HCT116 (cell line): ENCODE results near the gene MOB3B. TPM values are rescaled to one million over a fixed set of nuclear protein-coding genes. Genes with fewer than 3 reads are reported as not detected.

Experiments used
- ATAC-seq: fragments of 200-7000 bp; cut with Tn5 transposase; 2 replicates; pipeline ENCODE4 v1.9.1; 2020; ENCODE audit warnings: mild to moderate bottlenecking, moderate library complexity
- BruUV-seq: library from RNA; stranded (reverse); fragments of 400-500 nt; replicated peaks from 2 replicates; lab custom pipeline; 2021; lab: Mats Ljungman, UMichigan
- CTCF ChIA-PET: fragments of 300-600 bp; sonication (Branson Sonifier 250); formaldehyde crosslinking; loops from one replicate; lab custom pipeline; 2021; ENCODE audit warnings: antibody characterized with exemption; lab: Charles Lee
- POLR2A ChIA-PET: fragments of 300-600, 350-600 bp; sonication (Branson Sonifier 250); formaldehyde crosslinking; loops from one replicate; lab custom pipeline; 2021; ENCODE audit warnings: antibody characterized with exemption; lab: Charles Lee
- RAD21 ChIA-PET, 2 experiments: fragments of 300-600 bp; sonication (Branson Sonifier 250); formaldehyde crosslinking; loops; one replicate each; lab custom pipeline; 2023; ENCODE audit warnings: low total read pairs in 2 of 2; ENCODE audit not compliant: uncharacterized antibody in 2 of 2, unreplicated experiment in 2 of 2, low non-redundant PET in 1 of 2; lab: Charles Lee
- DNase-seq: peaks from one replicate; pipeline ENCODE4 v3.0.0-alpha.2; 2010; ENCODE audit warnings: low read depth, low spot score
- H2AFZ ChIP-seq: fragments of 200-600 bp; shearing (Covaris generic), sonication (generic); 2 replicates; pipeline ENCODE4 v1.6.1; 2017; ENCODE audit warnings: low read depth, mixed run types, mixed read lengths, antibody characterized with exemption, low read length; ENCODE audit not compliant: poor library complexity, severe bottlenecking
- H3K27ac ChIP-seq: 2 replicates; pipeline ENCODE4 v1.5.1; 2012; ENCODE audit warnings: low read depth, low read length
- H3K27me3 ChIP-seq: fragments of 200-600 bp; sonication (generic); 2 replicates; pipeline ENCODE4 v1.6.1; 2016; ENCODE audit warnings: mixed run types, low read length, mixed read lengths; ENCODE audit not compliant: insufficient read depth
- H3K36me3 ChIP-seq, 2 experiments: fragments of 200-500 bp in 1 of 2; fragments of 200-600 bp in 1 of 2; sonication (Bioruptor generic) in 1 of 2; sonication (generic) in 1 of 2; 2 replicates each; pipeline versions ENCODE4 v1.5.1 to v1.6.1; 2014 to 2016; ENCODE audit warnings: low read length in 2 of 2, inconsistent platforms in 1 of 2, mixed read lengths in 1 of 2, mixed run types in 1 of 2; ENCODE audit not compliant: insufficient read depth in 2 of 2, control insufficient read depth in 1 of 2
- H3K4me1 ChIP-seq, 2 experiments: fragments of 200-600 bp in 1 of 2; sonication (generic) in 1 of 2; 2 replicates each; pipeline versions ENCODE4 v1.5.1 to v1.6.1; 2012 to 2017; ENCODE audit warnings: low read length in 2 of 2, inconsistent platforms in 1 of 2, mild to moderate bottlenecking in 1 of 2, mixed read lengths in 1 of 2, mixed run types in 1 of 2, moderate library complexity in 1 of 2; ENCODE audit not compliant: insufficient read depth in 2 of 2, control insufficient read depth in 1 of 2
- H3K4me2 ChIP-seq: fragments of 200-600 bp; sonication (generic); 2 replicates; pipeline ENCODE4 v1.6.1; 2017; ENCODE audit warnings: mixed run types, low read length, mixed read lengths
- H3K4me3 ChIP-seq, 2 experiments: fragments of 200-600 bp in 1 of 2; sonication (generic) in 1 of 2; replicated peaks in 1 of 2; 2 replicates each; pipeline ENCODE4 v1.5.1; 2011 to 2016; ENCODE audit warnings: low read length in 2 of 2, control low read depth in 1 of 2, low read depth in 1 of 2, mild to moderate bottlenecking in 1 of 2, mixed read lengths in 1 of 2, mixed run types in 1 of 2
- H3K79me2 ChIP-seq: fragments of 200-600 bp; sonication (generic); 2 replicates; pipeline ENCODE4 v1.6.1; 2017; ENCODE audit warnings: mild to moderate bottlenecking, mixed run types, low read length, moderate library complexity, mixed read lengths; ENCODE audit not compliant: insufficient read depth
- H3K9ac ChIP-seq: fragments of 200-600 bp; sonication (generic); 2 replicates; pipeline ENCODE4 v1.6.1; 2016; ENCODE audit warnings: low read length, mixed read lengths
- H3K9me2 ChIP-seq: fragments of 200-600 bp; sonication (generic), shearing (Covaris generic); 2 replicates; pipeline ENCODE4 v1.6.1; 2017; ENCODE audit warnings: mixed run types, mild to moderate bottlenecking, moderate library complexity; ENCODE audit not compliant: insufficient read depth
- H3K9me3 ChIP-seq, 2 experiments: fragments of 200-500 bp in 1 of 2; fragments of 200-600 bp in 1 of 2; sonication (Bioruptor generic) in 1 of 2; sonication (generic) in 1 of 2; 2 replicates each; pipeline ENCODE4 v1.6.1; 2014 to 2017; ENCODE audit warnings: low read length in 2 of 2, mixed read lengths in 2 of 2, inconsistent platforms in 1 of 2, low read depth in 1 of 2, mild to moderate bottlenecking in 1 of 2, mixed run types in 1 of 2, moderate library complexity in 1 of 2; ENCODE audit not compliant: control insufficient read depth in 1 of 2, insufficient read depth in 1 of 2
- H4K20me1 ChIP-seq: fragments of 200-600 bp; sonication (generic), shearing (Covaris generic); 2 replicates; pipeline ENCODE4 v1.6.1; 2017; ENCODE audit warnings: mixed run types, mild to moderate bottlenecking, moderate library complexity; ENCODE audit not compliant: insufficient read depth
- ELF1 ChIP-seq: IDR thresholded peaks from 2 replicates; pipeline ENCODE4 v1.6.1; 2012; ENCODE audit warnings: low read depth, borderline replicate concordance
- EZH2 ChIP-seq: fragments of 200-600 bp; sonication (generic); IDR thresholded peaks from 2 replicates; pipeline ENCODE4 v1.6.1; 2017; ENCODE audit warnings: antibody characterized with exemption, mixed run types
- EZH2phosphoT487 ChIP-seq: fragments of 200-600 bp; IDR thresholded peaks from 2 replicates; pipeline ENCODE4 v1.6.1; 2018; ENCODE audit warnings: antibody characterized with exemption, borderline replicate concordance
- FOSL1 ChIP-seq: IDR thresholded peaks from 2 replicates; pipeline ENCODE4 v1.6.1; 2012; ENCODE audit warnings: low read depth
- JUND ChIP-seq: IDR thresholded peaks from 2 replicates; pipeline ENCODE4 v1.6.1; 2012
- MAX ChIP-seq: IDR thresholded peaks from 2 replicates; pipeline ENCODE4 v1.6.1; 2012
- POLR2A ChIP-seq: IDR thresholded peaks from 2 replicates; pipeline ENCODE4 v1.7.0; 2011; ENCODE audit warnings: borderline replicate concordance; ENCODE audit not compliant: insufficient read depth, insufficient read length; ENCODE audit errors: extremely low read depth
- POLR2AphosphoS5 ChIP-seq: IDR thresholded peaks from 2 replicates; pipeline ENCODE4 v1.6.1; 2011; ENCODE audit warnings: mild to moderate bottlenecking, low read depth, low read length, moderate library complexity
- REST ChIP-seq: IDR thresholded peaks from 2 replicates; pipeline ENCODE4 v1.6.1; 2012; ENCODE audit warnings: low read depth
- SIN3A ChIP-seq: IDR thresholded peaks from 2 replicates; pipeline ENCODE4 v1.6.1; 2012; ENCODE audit warnings: low read depth
- YY1 ChIP-seq: IDR thresholded peaks from 2 replicates; pipeline ENCODE4 v1.6.1; 2011; ENCODE audit warnings: low read length, low read depth, moderate library complexity, mild to moderate bottlenecking; ENCODE audit not compliant: insufficient replicate concordance; ENCODE audit errors: extremely low read depth
- ZBTB33 ChIP-seq: IDR thresholded peaks from 2 replicates; pipeline ENCODE4 v1.6.1; 2011; ENCODE audit warnings: mild to moderate bottlenecking, low read length, moderate library complexity; ENCODE audit not compliant: insufficient replicate concordance; ENCODE audit errors: extremely low read depth
- ZFX ChIP-seq: fragments of 450-650 bp; IDR thresholded peaks from 2 replicates; pipeline ENCODE4 v1.6.1; 2017
- intact Hi-C: fragments of 100-400 bp; cut with micrococcal nuclease; formaldehyde crosslinking; loops from 2 replicates; pipeline ENCODE4 v1.10.0; 2022
- total RNA-seq: library from RNA; stranded (reverse); gene quantifications from one replicate; pipeline ENCODE4 v1.2.1, GENCODE V29; 2021; ENCODE audit not compliant: unreplicated experiment

Gene MOB3B
- total RNA-seq, 1 experiment from 2014 or later = 1.2 TPM

DNA sequence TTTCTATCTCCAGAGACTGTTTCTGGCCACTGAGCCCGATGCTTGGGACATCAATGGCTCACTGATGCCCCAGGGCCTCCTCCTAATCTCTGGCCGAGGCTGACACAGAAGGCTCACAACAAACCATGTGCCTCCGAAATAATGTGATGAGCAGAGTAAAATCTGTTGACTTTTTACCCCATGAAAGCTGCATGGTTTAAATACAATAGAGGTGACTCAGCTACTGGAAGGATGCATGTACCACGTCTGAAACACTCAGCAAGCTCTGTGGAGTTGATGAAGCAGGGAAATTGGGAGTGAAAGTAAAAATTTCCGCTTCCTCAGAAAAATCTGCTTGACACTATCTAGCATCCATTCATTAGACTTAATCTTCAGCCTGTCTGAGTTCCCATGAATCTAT lies 121.6 kb downstream of the MOB3B start (continued):
- TF ChIP-seq REST (no peak), SIN3A (no peak), EZH2phosphoT487 (no peak), MAX (no peak), POLR2AphosphoS5 (no peak), JUND (no peak), ZBTB33 (no peak), ELF1 (no peak), EZH2 (no peak)

GRCh38 chr9:27407491-27407890 lies 122.1 kb downstream of the MOB3B start:
- BruUV-seq = no TSS peak
- H3K4me1 ChIP-seq = no peaks in the 10 kb centered on the region
- ChIA-PET POLR2A (no interaction called here), RAD21 (no interaction called here), CTCF (no interaction called here)
- no peak overlapping the region for H2AFZ ChIP-seq
- H3K27ac ChIP-seq = no peak overlapping the region
- ATAC-seq (no peak), DNase-seq (no peak)
- H3K36me3 ChIP-seq = no peaks in the 10 kb centered on the region
- H3K4me2 ChIP-seq = no peak overlapping the region
- no peak for TF ChIP-seq FOSL1
- no peak for TF ChIP-seq YY1
- no peak for TF ChIP-seq EZH2phosphoT487
- TF ChIP-seq POLR2A = no peak
- TF ChIP-seq ZFX = no peak
- no peak overlapping the region for H3K4me3 ChIP-seq
- intact Hi-C loops = loop anchor here (5.0 kb wide), 1 partner anchor 50 kb away; no protein-coding TSS in a partner anchor
- H3K79me2 ChIP-seq = no peaks in the 10 kb centered on the region
- no peaks in the 10 kb centered on the region for H3K9me3 ChIP-seq
- no peaks in the 10 kb centered on the region for H3K9me2 ChIP-seq
- H3K9ac ChIP-seq = no peak overlapping the region
- H3K27me3 ChIP-seq = peaks cover 16% of the 10 kb centered on the region; the same call in 1 of the 2 replicates
- no peaks in the 10 kb centered on the region for H4K20me1 ChIP-seq
